GM18858 (cell line): ENCODE measurements around the gene SLC35E3.
"Not testable (repeated sequence)": the region's sequence is repeated elsewhere in the genome, so short reads cannot be mapped to it uniquely, and the experiment has no call there.

ENCODE experiments used
- ATAC-seq: cut with Tn5 transposase; IDR thresholded peaks from one replicate; pipeline ENCODE4 v1.9.1; 2021; ENCODE audit not compliant: unreplicated experiment

SLC35E3 gene

DNA sequence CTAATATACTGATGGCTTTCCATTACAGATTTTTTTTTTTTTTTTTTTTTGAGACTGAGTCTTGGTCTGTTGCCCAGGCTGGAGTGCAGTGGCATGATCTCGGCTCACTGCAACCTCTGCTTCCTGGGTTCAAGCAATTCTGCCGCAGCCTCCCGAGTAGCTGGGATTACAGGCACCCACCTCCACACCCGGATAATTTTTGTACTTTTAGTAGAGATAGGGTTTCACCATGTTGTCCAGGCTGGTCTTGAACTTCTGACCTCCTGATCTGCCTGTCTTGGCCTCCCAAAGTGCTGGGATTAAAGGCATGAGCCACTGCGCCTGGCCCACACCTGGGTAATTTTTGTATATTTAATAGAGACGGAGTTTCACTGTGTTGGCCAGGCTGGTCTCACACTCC lies 65.6 kb downstream of the SLC35E3 start:
- not testable (repeated sequence) for ATAC-seq

DNA sequence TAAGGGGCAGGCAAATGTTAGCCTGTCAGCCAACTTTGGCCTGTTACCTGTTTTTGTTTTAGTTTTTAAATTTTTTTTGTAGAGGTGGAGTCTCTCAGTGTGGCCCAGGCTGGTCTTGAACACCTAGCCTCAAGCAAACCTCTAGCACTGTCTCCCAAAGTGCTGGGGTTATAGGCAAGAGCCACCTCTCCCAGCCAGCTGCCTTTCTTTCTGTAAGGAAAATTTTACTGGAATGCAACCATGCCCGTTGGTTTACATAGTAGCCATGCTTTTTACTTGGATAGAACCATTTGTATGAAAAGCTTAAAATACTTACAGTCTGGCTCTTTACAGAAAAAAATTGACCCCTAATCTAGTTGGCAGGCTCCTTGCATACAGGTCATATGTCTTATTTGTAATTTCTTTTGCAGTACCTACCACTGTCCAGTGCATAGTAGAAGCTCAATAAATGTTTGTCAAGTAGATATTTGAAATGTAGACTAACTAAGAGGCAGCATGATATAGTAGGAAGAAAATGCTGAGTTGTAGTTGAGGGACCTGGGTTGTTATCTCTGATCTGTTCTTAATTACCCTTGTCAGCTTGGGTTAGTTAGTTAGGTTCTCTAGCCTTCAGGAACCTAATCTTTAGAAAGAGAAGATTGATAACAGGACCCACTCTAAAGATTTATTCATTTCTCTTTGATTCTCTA lies 66.7 kb downstream of the SLC35E3 start:
- no peak for ATAC-seq

DNA sequence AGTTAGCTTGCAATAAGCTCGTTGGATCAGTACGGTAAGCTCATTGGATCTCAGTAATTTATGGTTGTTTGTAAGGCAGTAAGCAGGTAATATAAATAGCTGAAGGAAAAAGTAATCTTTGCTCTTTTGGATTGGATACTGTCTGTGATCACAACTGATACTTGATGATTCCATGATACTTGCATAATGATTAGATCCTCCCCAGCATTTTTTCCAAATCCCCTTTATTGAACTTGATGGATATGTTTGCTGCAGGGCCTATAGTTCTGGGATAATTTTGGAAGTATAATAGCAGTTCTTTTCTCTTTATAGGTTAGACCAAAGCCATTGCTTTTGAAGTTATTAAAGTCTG lies 67.2 kb downstream of the SLC35E3 start:
- ATAC-seq = no peak

GRCh38 chr12:68814490-68815231 lies 68.7 kb downstream of the SLC35E3 start:
- ATAC-seq = no peak

GRCh38 chr12:68815232-68815927 lies 69.4 kb downstream of the SLC35E3 start:
- ATAC-seq = no peak

DNA sequence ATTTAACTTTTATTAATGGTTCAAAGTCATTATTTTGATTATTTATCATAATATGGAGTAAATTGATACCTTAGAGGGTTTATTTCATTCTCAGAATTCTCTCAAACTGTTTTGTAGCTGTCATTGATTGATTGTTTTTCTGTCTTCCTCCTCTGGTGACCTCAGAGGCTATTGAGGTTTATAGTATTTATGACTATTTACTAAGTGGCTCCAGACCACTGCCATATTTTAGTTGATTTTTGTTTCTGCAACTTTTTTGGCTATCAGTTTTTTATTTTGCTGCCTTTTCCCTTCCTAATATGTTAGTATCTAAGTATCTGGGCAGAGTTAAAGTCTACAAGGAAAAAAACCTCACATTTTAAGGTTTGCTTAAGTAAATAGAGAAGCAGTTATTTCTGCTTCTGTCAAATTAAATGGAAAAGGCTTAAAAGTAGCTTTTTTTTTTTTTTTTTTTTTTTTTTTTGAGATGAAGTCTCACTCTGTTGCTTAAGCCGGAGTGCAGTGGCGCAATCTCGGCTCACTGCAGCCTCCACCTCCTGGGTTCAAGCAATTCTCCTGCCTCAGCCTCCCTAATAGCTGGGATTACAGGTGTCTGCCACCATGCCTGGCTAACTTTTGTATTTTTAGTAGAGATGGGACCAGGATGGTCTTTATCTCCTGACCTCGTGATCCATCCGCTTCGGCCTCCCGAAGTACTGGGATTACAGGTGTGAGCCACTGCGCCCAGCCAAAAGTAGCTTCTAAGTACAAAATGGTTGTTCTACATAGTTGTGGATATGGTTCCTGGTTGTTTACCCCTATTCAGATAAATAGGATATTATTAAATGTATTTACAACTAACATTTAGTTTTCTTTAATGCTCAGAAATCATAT lies 70.2 kb downstream of the SLC35E3 start:
- ATAC-seq = no peak

DNA sequence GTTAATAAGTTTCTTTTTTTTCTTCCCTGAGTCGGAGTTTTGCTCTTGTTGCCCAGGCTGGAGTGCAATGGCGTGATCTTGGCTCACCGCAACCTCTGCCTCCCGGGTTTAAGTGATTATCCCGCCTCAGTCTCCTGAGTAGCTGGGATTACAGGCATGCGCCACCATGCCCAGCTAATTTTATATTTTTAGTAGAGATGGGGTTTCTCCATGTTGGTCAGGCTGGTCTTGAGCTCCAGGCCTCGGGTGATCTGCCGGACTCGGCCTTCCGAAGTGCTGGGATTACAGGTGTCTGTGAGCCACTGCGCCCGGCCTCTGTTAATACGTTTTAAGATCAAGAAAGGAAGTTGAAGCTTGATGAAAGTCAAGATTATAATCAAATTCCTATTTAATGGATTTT lies 73.5 kb downstream of the SLC35E3 start:
- not testable (repeated sequence) for ATAC-seq

DNA sequence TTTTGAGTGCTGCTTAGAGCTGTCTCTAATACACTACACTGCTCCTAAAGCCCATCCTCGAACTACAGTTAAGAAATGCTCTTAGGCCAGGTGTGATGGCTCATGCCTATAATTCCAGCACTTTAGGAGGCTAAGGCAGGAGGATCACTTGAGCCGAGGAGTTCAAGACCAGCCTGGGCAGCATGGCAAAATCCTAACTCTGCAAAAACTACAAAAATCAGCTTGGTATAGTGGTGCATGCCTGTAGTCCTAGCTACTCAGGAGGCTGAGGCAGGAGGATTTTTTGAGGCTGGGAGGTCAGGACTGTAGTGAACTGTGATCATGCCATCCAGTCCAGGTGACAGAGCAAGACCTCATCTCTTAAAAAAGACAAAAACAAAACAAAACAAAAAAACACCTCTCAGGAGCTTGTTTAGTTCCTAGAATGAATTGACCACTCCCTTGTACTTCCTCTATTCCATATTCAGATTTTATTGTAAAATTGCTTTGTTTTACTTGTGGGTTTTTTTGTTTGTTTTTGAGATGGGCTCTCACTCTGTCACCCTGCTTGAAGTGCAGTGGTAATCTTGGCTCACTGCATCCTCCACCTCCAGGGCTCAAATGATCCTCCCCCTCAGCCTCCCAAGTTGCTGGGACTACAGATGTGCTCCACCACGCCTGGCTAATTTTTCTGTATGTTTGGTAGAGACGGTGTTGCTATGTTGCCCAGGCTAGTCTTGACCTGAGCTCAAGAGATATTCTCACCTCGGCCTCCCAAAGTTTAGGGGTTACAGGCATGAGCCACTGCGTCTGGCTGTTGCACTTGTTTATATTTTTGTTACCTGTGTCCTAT lies 75.6 kb downstream of the SLC35E3 start:
- ATAC-seq = no peak

DNA sequence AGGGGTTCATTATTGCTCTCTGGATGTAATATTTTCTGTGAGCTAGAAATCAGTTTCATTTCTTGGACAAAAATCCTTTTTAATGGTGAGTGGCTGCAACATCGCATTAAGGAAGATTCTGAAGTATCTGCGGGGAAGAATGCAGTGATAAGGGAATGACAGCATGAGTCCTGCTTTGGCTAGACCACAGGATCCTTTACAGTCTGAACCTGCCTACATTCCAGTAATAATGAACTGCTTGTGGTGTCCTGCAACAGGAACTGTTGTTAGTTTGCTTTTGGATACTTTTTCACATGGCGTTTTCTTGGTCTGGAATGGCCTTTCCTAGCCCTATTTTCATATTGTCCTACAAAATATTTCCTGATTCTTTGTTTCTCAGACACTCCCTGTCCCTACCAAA lies 77.7 kb downstream of the SLC35E3 start:
- no peak for ATAC-seq

- ATAC-seq = no peak
Observed at GRCh38 chr12:68824131-68824530, 78.2 kb downstream of the SLC35E3 start.

- no peak for ATAC-seq
Observed at GRCh38 chr12:68824597-68825250, 78.7 kb downstream of the SLC35E3 start.

DNA sequence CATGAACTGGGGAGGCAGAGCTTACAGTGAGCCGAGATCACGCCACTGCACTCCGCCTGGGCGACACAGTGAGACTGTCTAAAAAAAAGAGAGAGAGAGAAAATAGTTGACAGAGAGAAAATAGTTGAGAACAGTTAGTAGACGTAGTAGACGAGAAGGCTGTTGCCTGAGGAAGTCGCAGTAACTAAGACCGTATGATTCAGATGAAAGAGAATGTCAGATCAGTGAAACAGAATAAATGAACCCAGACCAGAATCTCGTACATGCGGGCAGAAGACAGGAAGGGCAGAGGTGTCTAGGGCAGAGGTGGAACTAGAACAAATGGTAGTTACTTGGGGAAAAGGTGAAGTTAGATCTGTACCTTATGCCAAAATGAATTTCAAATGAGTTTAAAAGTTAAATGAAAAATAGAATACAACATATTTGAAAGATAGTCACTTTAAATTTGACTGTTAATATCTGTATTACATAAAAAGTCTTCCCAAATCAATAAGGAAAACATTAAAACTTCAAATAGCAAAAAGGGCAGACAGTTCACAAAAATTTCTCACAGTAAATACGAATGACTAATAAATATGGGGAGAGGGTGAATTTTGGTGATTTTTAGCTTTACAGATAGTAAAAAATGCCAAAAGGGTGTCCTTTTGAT lies 79.7 kb downstream of the SLC35E3 start:
- no peak for ATAC-seq

GRCh38 chr12:68827895-68828671 lies 82.1 kb downstream of the SLC35E3 start:
- no peak for ATAC-seq

DNA sequence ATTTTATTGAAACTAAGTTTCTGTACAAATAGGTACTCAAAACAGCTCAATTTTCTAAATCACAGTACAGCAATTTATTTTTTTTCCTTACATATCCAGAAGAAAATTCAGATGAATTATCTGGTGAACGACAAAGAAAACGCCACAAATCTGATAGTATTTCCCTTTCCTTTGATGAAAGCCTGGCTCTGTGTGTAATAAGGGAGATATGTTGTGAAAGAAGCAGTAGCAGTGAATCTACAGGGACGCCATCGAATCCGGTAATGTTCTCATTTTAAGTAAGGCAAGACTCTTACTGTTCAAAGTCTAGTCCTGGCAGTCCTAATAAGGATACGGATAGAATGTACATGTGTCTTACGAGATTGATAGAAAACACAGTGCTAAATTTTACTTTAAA lies 82.7 kb downstream of the SLC35E3 start:
- ATAC-seq = no peak
